Hematopoietic multipotent progenitor cell treated with erythropoietin and hydrocortisone succinate and interleukin-3 and kit ligand, for 17 days (in vitro differentiated cells): ENCODE data around the gene RIPOR3.
A peak's percentile ranks its signal among the peaks of the same experiment; 100 is the strongest.

Source experiments
- DNase-seq: peaks from one replicate; pipeline ENCODE4 v3.0.0-alpha.2; 2015; ENCODE audit warnings: low spot score

RIPOR3 gene, protein sequence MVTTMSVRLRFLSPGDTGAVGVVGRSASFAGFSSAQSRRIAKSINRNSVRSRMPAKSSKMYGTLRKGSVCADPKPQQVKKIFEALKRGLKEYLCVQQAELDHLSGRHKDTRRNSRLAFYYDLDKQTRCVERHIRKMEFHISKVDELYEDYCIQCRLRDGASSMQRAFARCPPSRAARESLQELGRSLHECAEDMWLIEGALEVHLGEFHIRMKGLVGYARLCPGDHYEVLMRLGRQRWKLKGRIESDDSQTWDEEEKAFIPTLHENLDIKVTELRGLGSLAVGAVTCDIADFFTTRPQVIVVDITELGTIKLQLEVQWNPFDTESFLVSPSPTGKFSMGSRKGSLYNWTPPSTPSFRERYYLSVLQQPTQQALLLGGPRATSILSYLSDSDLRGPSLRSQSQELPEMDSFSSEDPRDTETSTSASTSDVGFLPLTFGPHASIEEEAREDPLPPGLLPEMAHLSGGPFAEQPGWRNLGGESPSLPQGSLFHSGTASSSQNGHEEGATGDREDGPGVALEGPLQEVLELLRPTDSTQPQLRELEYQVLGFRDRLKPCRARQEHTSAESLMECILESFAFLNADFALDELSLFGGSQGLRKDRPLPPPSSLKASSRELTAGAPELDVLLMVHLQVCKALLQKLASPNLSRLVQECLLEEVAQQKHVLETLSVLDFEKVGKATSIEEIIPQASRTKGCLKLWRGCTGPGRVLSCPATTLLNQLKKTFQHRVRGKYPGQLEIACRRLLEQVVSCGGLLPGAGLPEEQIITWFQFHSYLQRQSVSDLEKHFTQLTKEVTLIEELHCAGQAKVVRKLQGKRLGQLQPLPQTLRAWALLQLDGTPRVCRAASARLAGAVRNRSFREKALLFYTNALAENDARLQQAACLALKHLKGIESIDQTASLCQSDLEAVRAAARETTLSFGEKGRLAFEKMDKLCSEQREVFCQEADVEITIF

DNA sequence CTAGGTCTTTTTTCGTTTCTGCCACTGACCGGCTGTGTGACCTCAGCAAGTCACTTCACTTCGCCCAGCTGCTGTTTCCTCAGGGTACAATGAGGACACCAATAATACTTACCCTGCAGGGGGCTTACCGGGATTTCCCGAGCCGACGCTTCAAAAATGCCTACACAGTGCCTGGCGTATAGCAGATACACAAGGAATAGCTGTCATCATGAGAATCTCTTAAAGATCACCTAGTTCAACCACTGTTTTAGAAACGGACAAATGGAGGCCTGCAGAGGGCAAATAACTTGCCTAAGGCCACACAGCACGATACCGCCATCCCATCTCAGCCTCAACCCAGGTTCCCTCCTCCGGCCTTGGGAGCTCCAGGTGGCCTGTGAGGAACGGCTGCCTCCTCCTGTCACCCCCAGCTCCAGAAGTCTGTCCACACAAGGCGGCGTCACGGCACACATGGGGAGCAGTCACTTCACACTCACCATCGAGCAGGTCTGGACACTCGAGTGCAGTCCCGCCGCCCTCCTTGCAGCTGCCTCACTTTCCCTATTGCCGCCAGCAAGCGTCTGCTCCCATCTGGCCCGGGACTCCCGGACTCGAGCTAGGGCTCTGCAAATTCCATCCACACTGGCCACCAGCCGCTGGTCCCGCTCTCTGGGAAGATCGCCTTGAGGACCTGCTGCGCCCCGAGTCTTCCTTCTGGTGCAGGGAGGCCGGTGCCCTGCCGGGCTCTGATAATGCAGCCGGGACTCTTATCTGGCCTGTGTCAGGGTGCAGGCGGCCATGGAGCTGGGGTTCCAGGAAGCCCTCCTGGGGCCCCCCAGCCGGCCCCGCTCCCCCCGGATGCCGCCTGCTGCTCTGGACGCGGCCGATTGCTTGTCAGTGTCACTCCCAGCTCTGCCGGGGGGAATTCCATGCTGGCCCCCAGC, at the start of gene RIPOR3:
TSS of gene RIPOR3 (minus strand) at position 893 of the 923 bp plus-strand sequence. CDS start at position 479, 414 bp downstream.
- peak; percentile 86 for DNase-seq

DNA sequence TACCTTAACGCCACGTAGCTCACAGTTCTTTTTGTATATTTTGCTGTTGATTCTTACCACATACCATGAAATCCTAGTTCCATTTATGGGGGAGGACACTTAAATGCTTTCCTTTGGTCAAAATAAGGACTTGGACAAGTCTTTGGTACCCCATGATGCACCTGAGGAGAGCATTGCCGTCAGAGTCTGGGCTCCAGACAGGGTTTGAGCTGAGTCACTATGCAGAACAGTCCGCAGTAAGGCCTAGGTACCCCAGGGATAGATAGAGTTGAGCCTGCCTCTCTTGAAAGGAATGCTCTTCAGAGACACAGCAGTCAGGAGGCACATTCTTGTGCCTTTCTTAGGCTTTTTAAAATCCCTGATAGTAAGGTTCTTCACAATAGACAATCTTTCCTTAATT, 46.0 kb upstream of the RIPOR3 start:
- no peak for DNase-seq

DNA sequence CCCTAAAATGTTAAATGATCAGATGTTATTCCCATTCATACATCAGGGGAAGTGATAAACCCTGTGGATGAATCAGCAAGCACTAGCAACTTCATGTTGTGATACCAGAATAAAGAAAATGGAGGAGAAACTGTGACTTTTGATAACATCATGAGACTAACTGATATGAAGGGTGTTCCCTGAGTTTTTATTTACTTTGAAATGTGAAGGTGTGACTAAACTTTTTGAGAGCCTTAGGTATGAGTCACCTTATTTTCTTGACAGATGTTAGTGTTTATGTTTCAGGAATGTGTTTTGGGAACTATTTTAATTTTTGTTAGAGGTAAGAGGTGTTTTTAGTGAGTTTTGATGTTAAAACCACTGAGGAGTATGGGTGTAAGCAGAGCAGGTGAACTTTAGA, 44.5 kb upstream of the RIPOR3 start:
- peak; percentile 45 for DNase-seq

DNA sequence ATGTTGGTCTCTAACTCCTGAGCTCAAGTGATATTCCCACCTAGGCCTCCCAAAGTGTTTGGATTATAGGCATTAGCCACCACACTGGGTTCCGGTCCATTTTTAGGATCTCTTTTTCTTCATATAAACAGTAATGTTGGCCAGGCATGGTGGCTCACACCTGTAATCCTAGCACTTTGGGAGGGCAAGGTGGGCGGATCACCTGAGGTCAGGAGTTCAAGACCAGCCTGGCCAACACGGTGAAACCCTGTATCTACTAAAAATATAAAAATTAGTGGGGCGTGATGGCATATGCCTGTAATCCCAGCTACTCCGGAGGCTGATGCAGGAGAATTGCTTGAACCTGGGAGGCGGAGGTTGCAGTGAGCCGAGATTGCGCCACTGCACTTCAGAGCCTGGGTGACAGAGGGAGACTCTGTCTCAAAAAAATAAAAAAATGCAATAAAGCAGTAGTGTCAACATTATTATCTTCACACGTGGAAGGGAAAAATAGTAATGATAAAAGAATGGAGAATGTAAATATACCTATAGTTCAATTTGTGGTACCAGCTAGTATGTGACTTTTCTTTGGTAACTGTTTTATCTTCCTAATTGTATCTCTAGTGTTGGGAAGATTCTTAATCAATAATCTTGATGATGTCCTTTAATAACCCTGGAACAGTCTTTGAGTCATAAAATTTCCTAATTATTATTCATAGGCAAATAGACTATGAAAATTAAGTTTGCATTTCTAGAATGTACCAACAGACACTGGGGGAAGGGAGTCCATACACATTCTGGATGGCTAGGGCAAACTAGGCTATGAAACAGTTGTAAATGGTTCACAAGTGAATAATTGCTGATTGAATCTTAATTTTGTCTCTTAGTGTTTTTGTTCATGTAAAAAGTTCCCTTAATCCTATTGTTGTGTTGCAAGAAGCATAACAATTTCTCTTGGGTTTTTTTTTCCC, 43.7 kb upstream of the RIPOR3 start:
- DNase-seq, result no peak

DNA sequence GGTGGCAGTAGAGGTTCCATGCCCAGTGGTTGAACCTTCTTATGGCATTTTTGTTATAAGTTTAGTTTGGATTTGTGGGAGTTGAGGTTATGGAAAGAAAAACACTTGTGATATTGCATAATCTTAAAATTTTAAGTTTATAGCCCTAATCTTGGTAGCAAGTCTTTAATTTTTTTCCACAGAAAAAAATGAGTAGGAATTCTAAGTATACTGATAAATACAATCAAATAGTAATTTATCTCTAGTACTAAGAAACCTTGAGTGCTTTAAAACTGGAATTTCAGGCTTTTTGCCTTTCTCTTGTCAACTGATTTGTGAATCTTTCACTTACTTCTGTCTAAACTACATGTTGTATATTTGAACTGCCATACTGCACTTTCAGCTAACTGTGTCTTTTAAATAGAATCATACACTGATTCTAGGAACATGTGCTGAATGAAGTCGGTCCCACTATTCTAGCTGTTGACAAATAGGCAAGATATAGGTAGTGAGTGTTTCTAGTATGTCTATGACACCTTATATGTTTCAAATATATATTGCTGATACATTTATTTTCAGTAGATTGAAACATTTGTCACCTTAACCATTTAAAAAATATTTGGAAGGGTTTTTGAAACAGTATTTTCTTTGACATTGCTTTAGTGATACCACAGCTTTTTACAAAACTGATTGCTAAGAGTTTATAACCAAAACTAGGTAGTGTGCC, 42.5 kb upstream of the RIPOR3 start:
- DNase-seq, result no peak

DNA sequence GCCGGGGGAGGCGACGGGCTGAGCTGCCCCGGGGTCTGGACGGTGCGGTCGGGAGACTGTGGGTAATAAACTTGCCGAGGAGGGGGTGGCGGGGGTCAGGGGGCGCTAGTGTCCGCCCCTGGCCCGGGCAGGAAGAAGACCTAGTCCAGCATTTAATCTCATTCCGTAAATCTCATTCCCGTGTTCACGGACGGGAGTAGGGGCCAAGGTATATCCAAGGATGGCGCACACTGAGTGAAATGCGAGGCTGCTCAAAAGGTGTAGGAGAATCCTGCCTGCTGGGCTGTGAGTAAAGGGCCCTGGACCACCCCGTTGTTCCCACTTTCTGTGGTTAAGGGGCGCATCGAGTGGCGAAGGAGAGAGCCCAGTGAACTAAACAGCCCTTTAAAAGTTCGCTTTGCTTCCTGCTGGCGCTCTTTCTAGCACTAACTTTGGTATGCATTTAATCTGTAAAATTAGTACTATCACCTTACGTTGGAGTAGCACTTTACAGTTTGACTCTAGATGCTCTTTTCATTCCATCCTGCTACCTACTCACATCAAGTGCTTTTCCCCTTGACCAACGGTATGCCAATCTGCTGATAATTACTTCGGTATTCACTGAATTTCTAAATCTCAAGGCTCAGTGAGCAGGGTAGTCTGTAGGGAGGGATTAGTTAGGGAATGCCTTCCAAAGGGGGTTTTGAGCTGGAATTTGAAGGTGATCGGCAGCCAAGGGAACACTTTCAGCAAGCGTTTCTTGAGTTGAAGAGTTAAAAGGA, 40.8 kb upstream of the RIPOR3 start:
- DNase-seq, result no peak

DNA sequence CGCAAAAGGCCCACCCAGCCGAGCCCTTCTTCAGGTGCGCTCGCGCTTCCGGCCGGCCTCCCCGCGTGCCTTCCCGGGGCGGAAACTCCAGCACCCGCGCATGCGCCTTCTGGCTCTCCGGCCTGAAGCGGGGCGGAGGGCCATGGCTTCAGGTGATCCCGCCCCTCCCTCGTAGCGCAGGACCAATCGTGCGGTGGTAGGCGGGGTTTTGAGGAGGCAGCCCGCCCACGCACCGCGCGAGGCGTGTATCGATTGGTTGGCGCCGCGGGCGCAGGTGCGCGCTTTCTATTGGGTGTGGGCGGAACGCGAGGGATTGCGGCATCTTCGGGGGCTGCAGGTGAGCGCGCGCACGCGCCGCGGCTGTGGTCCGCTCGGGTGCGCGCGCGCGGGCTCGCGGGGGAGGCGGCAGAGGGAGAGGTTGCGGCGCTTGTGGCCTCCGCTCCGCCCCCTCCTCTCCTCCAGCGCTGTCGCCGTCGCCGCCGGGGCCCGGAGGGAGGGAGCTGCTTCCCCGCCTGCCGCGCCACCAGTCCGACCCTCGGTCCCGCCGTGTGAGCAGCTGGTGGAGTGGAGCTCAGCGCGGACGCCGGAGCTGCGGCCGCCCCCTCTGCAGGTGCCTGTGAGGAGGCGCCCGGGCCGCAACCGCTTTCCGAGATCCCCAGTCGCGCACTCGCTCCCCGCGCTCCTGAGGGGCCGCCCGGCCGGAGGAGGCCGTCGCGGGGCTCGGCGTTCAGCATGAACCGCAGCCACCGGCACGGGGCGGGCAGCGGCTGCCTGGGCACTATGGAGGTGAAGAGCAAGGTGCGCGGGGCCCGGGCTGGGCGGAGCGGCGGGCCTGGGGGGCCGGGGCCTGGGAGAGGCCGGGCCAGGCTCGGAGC, 40.0 kb upstream of the RIPOR3 start, which contains the start of gene PARD6B:
TSS of gene PARD6B (plus strand) at position 526 of the 875 bp plus-strand sequence. CDS start at position 733, 207 bp downstream.
- DNase-seq, result peak; percentile 99

DNA sequence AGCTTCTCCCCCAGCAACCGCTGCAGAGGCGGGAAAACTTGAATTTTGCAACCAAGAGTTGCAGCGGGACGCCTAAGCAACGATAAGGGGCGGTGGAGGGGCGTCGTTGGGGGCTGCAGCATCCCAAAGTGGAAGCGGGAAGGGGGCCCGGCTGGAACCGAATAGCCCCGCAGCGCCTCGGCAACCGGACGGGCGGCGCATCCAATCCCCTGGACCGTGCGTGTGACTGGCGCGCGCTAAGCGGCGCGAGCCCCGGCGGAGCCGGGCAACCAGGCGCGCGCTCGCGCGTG, 39.4 kb upstream of the RIPOR3 start:
- no peak for DNase-seq

DNA sequence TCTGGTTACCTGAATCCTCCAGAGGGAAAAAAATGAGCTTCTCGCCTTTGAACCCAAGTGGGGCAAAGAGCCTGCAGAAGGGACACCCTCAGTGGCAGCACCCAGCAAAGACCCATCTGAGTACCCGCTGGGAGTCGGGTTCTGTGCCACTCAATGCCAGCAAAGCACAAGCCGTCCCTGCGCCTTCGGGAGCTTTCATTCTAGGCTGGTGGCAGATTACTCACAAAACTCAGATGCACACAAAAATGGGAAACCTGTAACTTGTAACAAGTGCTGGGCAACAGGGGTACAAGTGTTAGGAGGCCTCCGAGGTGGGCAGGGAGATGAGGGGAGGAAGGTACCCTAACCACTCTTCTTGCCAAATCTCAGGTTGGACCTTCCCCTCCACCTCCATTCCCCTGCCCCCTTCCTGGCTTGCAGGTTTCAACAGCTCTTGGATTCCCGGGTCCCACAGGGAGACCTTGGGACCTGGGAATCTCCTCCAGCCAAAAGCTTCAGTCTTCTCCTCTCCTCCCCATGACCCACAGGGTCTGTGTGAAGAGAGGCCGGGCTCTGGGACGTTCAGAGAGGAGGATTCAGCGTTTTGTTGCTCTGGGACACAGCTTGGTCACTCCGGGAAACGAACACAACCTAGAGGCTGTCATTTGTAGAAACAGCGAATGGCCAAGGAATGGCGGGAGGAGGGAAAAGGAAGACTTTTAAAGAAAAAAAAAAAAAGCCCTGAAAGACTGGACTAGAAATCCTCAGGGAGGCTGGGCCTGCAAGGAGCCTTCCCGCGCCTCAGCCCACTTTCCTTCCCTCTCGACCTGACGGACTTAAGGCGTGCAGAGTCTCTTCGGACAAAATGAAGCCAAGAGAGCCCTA, 38.8 kb upstream of the RIPOR3 start:
- DNase-seq, result no peak

DNA sequence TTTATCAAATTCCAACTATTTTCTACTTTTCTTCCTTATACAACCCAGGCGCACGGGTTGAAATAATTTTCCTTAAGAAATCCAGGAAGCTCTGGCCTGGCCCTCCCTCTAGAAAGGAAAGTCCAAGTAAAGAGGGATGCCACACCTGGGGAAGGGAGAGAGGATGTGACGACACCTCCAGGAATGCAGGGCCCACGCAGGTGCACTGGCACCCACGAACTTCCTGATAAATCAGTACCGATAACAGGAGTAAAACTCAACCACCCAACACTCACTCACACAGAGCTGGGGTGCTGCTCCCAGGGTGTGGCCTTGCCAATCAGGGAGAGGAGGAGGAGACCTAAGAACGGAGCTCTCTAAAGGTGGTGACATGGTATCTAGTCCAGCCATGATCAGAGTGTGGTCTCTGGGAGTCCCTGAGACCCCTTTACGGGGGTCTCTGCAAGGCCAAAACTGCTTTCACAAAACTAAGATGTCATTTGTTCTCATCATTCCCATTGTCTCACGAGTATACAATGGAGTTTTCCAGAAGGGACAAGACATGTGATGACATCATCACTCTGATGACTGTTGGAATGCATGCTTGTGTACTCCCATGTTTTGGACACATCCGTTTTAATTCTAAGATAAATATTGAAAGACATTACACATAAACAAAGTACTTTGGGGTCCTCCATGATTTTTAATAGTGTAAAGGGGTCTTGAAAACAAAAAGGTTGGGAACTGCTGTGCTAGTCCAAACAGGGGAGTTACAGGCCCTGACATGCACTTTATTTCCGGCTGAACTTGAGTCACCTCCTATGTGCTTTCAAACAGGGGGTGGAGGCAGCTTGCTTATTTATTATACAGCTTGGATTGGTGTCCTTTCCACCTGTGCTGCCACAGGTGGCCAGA, 37.9 kb upstream of the RIPOR3 start:
- DNase-seq, result no peak

DNA sequence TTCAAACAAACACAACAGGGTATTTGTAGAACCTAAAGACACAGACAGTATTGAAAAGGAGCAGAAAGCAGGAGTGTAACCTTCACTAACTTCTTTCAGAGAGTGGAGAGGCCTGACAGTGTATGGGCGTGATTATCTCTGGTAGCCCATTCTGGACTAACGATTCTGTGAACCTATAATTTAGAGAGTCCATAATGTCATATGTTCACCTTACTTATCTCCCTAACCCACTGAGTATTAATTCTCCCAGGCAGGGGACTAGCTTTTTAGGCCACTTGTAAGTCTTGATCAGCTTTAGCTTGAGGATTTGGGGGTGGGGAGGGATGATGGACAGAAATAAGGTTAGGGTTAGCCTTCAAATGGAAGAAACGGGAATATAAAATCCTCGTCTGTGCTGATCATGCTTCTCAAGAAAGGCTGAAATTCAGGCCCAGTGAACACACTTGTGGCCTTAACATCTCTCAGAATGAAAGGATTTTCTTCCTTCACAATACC, 37.2 kb upstream of the RIPOR3 start:
- DNase-seq, result no peak

DNA sequence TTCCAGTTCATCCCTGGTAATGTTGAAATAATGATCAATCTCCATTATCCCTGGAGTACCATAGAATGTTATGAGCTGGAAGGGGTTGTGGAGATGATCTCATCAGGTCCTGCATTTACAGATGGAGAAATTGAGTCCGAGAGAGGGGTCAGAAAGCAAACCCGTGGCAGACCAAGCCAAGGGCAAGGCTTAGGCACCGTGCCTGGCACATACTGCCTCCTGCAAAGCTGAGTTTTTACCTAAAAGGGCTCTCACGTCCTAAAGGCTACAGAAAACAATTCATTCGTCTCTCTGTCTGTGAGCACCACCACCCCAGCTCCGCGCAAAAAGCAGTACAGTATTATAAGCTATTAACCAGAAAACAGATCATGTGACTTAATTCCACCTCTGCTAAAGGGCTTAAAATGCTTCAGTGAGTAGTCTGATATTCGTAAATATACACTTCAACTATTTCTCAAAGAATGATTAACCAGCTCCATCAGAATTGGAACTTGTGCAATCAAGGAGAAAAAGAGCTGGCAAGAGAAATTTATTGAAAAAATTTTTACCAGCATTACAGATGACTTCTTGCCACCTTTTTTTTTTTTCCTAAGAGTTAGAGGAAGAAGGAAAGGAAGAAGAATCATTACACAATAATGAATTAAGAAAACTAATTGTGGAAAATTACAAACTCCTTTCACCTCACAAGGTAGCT, 36.6 kb upstream of the RIPOR3 start:
- DNase-seq, result no peak

DNA sequence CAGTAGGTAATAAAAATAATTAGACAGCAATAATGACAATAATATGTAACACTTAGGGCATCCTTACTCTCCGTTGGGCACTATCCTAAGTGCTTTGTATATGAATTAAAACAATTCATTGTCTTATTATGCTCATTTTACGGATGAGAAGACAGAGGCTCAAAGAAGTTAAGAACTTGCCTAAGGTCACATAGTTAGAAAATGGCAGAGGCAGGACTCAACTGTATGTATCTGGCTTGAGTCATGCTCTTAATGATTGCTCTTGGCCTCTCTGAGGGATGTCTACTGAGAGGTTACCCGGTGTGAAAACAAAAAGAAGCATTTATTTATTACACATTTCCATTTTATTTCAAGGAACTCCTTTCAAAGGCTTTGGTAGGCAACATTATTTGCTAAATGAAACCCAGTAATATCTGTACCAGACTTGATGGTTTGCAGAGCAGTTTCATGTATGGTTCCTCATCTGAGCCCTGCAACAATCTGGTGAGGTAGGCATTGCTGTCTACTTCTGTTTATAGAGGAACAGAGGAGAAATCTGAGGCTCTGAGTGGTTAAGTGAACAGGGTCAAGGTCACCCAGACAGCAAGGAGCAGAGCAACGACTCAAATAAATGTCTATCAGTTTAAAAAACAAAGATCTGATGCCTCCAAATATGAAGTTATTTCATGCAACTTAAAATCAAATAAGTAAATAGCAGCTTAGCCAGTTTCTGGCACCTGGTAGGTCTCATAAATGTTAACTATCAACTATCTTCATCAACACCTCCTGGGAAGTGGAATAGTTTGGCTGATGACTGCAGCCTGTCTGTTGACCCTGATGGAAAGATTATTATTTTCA, 35.8 kb upstream of the RIPOR3 start:
- no peak for DNase-seq

DNA sequence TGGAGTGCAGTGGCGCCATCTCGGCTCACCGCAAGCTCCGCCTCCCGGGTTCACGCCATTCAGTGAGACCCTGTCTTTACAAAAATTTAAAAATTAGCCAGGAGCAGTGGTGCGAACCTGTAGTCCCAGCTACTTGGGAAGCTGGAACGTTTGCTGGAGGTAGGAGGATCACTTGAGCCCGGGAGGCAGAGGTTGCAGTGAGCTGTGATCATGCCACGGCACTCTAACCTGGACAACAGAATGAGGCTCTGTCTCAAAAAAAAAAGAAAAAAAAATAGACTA, 34.3 kb upstream of the RIPOR3 start:
- no peak for DNase-seq
